Gastroesophageal sphincter (tissue), 3 donors: ENCODE data around the gene VPS35L.

ENCODE experiments used
- CTCF ChIP-seq, 4 experiments: fragments of 200-600 bp in 2 of 4; fragments of 450-650 bp in 2 of 4; sonication (generic) in 1 of 4; IDR thresholded peaks; one replicate each; pipeline ENCODE4 v1.5.1; 2017 to 2019; ENCODE audit warnings: antibody characterized with exemption in 4 of 4, mild to moderate bottlenecking in 2 of 4, moderate library complexity in 2 of 4
- EP300 ChIP-seq: sonication (generic); formaldehyde crosslinking; IDR thresholded peaks from one replicate; pipeline ENCODE4 v1.6.1; 2017; ENCODE audit warnings: antibody characterized with exemption, mild to moderate bottlenecking
- POLR2AphosphoS5 ChIP-seq: sonication (generic); formaldehyde crosslinking; IDR thresholded peaks from one replicate; pipeline ENCODE4 v1.6.1; 2017; ENCODE audit warnings: antibody characterized with exemption

DNA sequence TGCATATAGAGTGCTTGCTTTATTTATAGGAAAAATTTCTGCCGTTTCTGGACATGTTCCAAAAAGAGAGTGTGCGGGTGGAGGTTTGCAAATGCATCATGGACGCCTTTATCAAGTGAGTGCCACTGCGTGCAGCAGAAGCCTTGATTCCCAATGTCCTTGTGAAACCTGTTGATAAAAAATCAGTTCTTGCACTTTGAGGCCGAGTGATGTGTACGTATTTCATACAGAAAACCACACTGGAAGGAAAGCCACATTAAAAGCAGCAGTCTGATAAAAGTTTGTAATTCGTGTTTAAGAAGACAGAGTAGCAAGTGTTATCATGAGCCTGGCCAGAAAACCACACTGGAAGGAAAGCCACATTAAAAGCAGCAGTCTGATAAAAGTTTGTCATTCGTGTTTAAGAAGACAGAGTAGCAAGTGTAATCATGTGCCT lies 84.5 kb downstream of the VPS35L start:
- TF ChIP-seq POLR2AphosphoS5 (no peak), CTCF (IDR thresholded peaks at IDR 0.05) (no peak), EP300 (no peak)
